ENCODE measurements around the gene NCAPH2. TPM values are rescaled to one million over a fixed set of nuclear protein-coding genes. Genes with fewer than 3 reads are reported as not detected.

Gene NCAPH2
- total and polyA plus RNA-seq, 2 of the 8 experiments (the other 6 are each of a cell fraction or from before 2014, with no cell fraction given), result 62.2 to 81.6 TPM

DNA sequence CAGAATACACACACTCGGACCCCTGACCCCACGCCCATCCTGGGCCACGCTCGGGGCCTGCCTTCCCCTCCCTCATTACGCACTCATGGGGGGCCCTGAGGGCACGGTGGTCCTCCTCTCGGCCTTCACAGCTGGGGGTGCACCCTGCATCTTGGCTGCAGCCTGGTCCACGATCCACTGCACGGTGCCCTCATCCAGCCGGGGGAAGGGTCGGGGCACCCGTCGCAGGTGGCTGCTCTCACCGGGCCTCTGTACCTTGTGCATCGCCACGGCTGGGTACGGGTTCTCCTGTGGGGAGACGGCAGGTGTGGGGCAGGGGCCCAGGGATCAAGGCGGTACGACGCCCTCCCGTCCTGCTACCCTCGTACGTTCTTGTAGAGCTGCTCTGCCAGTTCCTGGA, 43.6 kb upstream of the NCAPH2 start:
- H4K91ac ChIP-seq (replicated peaks; ENCODE audit: insufficient read length, low read length), result no peak overlapping the region
- no peaks in the 10 kb centered on the region for H3K9me3 ChIP-seq (ENCODE audit: insufficient read depth in 2 of 2, low read depth in 1 of 2, low read length in 1 of 2)
- ChIA-PET CTCF (ENCODE audit: partially characterized antibody) (interaction anchor here (0.6 to 1.9 kb wide), 4 partner anchors 29 to 235 kb away, joined by 3 to 13 read pairs (median 3); no protein-coding TSS in a partner anchor), POLR2A (ENCODE audit: partially characterized antibody) (interaction anchor here (1.1 kb wide), 1 partner anchor 18 kb away, joined by 4 read pairs; the partner anchor contains the start of gene ADM2)
- peaks cover 0 to 15% of the 10 kb centered on the region in 2 experiments; a peak in 2 of 4 replicates for H3K79me2 ChIP-seq (ENCODE audit: control insufficient read depth in 1 of 2, insufficient read depth in 2 of 2, low read length in 2 of 2)
- no peak overlapping the region for H3K18ac ChIP-seq (ENCODE audit: extremely low read depth, low read length)
- peaks cover 23 to 77% (median 53%) of the 10 kb centered on the region in 4 experiments for H3K36me3 ChIP-seq (ENCODE audit: control insufficient read depth in 2 of 4, insufficient read depth in 4 of 4, low read length in 3 of 4)
- H2AK5ac ChIP-seq (ENCODE audit: low read depth, low read length), result no peak overlapping the region
- no peak overlapping the region for H4K5ac ChIP-seq (ENCODE audit: insufficient read length, low read depth, low read length)
- peaks cover 0 to 1% (median 0%) of the 10 kb centered on the region in 4 experiments; a peak in 1 of 7 replicates for H3K4me1 ChIP-seq (replicated peaks in 1 of 4; ENCODE audit: control insufficient read depth in 3 of 4, insufficient read depth in 4 of 4, low read length in 3 of 4)
- 97% methylated on average over 6 of the region's 24 CpGs; no CpG with 5 or more reads in 1 of the 2 experiments for WGBS, 2 experiments (ENCODE audit: extremely low coverage in 1 of 2, insufficient coverage in 1 of 2, insufficient read length in 1 of 2, insufficient replicate concordance in 2 of 2, low coverage in 1 of 2, low lambda C conversion rate in 2 of 2, missing lambda C conversion rate in 1 of 2)
- peaks cover 7% of the 10 kb centered on the region for H3K79me1 ChIP-seq (ENCODE audit: low read depth, low read length)
- H4K8ac ChIP-seq (ENCODE audit: extremely low read depth, insufficient read depth, low read length), result no peak overlapping the region; the same call in 1 of the 2 replicates
- H3K27me3 ChIP-seq (replicated peaks in 1 of 4; ENCODE audit: control insufficient read depth in 3 of 4, extremely low read depth in 1 of 4, insufficient read depth in 3 of 4, low read length in 3 of 4), result no peaks in the 10 kb centered on the region
- H3K4ac ChIP-seq (replicated peaks; ENCODE audit: insufficient read length, low read depth, low read length), result no peak overlapping the region
- H3K14ac ChIP-seq (ENCODE audit: insufficient read length), result no peak overlapping the region
- no peak for FAIRE-seq
- no peak overlapping the region for H3K4me2 ChIP-seq (ENCODE audit: insufficient read depth in 1 of 2, low read depth in 2 of 2, low read length in 2 of 2)
- H3K27ac ChIP-seq (ENCODE audit: low read depth, low read length), result no peak overlapping the region
- H2BK20ac ChIP-seq (ENCODE audit: low read length), result no peak overlapping the region
- H3K23me2 ChIP-seq (ENCODE audit: low read depth, low read length), result no peaks in the 10 kb centered on the region; the same call in 1 of the 2 replicates
- H3K56ac ChIP-seq (replicated peaks; ENCODE audit: insufficient read length, low read depth, low read length), result no peak overlapping the region
- no peak overlapping the region for H2AFZ ChIP-seq (ENCODE audit: low read length)
- no peak overlapping the region for H2BK12ac ChIP-seq (ENCODE audit: low read depth, low read length)
- H4K20me1 ChIP-seq (replicated peaks in 1 of 2; ENCODE audit: control insufficient read depth in 1 of 2, insufficient read depth in 2 of 2, low read length in 2 of 2), result peaks cover 11 to 34% of the 10 kb centered on the region in 2 experiments
- H3K9ac ChIP-seq (replicated peaks in 1 of 4; ENCODE audit: extremely low read depth in 1 of 4, low read depth in 3 of 4, low read length in 3 of 4), result no peak overlapping the region
- H3K23ac ChIP-seq (ENCODE audit: insufficient read length), result no peak overlapping the region
- DNase-seq (ENCODE audit: low read depth in 1 of 2, low spot score in 2 of 2), result no peak
- no peak overlapping the region for H2BK120ac ChIP-seq (replicated peaks; ENCODE audit: low read depth, low read length)
- no peak overlapping the region for H2BK15ac ChIP-seq (ENCODE audit: low read length)
- no peak overlapping the region for H3K4me3 ChIP-seq (ENCODE audit: extremely low read depth in 1 of 4, insufficient read depth in 2 of 4, low read depth in 3 of 4, low read length in 4 of 4)
- H2BK5ac ChIP-seq (ENCODE audit: low read depth, low read length), result no peak overlapping the region
- no peak for TF ChIP-seq CHD2 (IDR thresholded peaks at IDR 0.05; ENCODE audit: low read length)
- TF ChIP-seq ATF3 (IDR thresholded peaks at IDR 0.05; ENCODE audit: insufficient read depth, low read depth, low read length), result no peak
- no peak for TF ChIP-seq ZNF274 (IDR thresholded peaks at IDR 0.05; ENCODE audit: borderline replicate concordance, extremely low read depth, low read length)
- TF ChIP-seq RFX5 (IDR thresholded peaks at IDR 0.05; ENCODE audit: borderline replicate concordance, low read depth, low read length), result no peak
- no peak for TF ChIP-seq CBX5 (IDR thresholded peaks at IDR 0.05; ENCODE audit: low read depth, low read length)
- no peak for TF ChIP-seq TEAD4 (IDR thresholded peaks at IDR 0.05; ENCODE audit: low read depth, low read length)
- no peak for TF ChIP-seq KDM5A (IDR thresholded peaks at IDR 0.05; ENCODE audit: low read length)
- TF ChIP-seq ASH2L (IDR thresholded peaks at IDR 0.05; ENCODE audit: low read length), result no peak
- no peak for TF ChIP-seq SAP30 (IDR thresholded peaks at IDR 0.05; ENCODE audit: insufficient read depth, insufficient replicate concordance, low read length)
- no peak for TF ChIP-seq KDM4A (IDR thresholded peaks at IDR 0.05; ENCODE audit: low read depth, low read length, severe bottlenecking)
- TF ChIP-seq FOSL1 (IDR thresholded peaks at IDR 0.05; ENCODE audit: insufficient read depth, low read depth, low read length), result no peak
- no peak for TF ChIP-seq YY1 (IDR thresholded peaks at IDR 0.05; ENCODE audit: low read depth, low read length)
- TF ChIP-seq TAF7 (optimal IDR thresholded peaks at IDR 0.05; ENCODE audit: borderline replicate concordance, low read depth, low read length), result no peak
- no peak for TF ChIP-seq HDAC6 (IDR thresholded peaks at IDR 0.05; ENCODE audit: low read depth, low read length)

Measured in H1 (cell line).